Caco-2 (cell line): ENCODE results near the gene PRKCSH. TPM values are rescaled to one million over a fixed set of nuclear protein-coding genes. Genes with fewer than 3 reads are reported as not detected.
"Not testable (repeated sequence)": the region's sequence is repeated elsewhere in the genome, so short reads cannot be mapped to it uniquely, and the experiment has no call there.

Source experiments
- BruUV-seq: library from RNA; stranded (reverse); fragments of 400-500 nt; replicated peaks from 2 replicates; lab custom pipeline; 2021; lab: Mats Ljungman, UMichigan
- CTCF ChIA-PET: fragments of 300-600 bp; sonication (Branson Sonifier 250); formaldehyde crosslinking; loops from one replicate; lab custom pipeline; 2022; ENCODE audit warnings: antibody characterized with exemption; lab: Charles Lee
- POLR2A ChIA-PET: fragments of 300-600 bp; sonication (Branson Sonifier 250); formaldehyde crosslinking; loops from one replicate; lab custom pipeline; 2022; ENCODE audit warnings: antibody characterized with exemption; lab: Charles Lee
- DNase-seq, 2 experiments: peaks; one replicate each; pipeline versions ENCODE4 v3.0.0 to v3.0.0-alpha.2; 2020 to 2022
- H3K27me3 ChIP-seq: replicated peaks from 2 replicates; pipeline ENCODE4 v1.6.0; 2011; ENCODE audit warnings: low read length; ENCODE audit not compliant: control insufficient read depth, insufficient read depth
- H3K36me3 ChIP-seq: 2 replicates; pipeline ENCODE4 v1.5.1; 2011; ENCODE audit warnings: low read length; ENCODE audit not compliant: control insufficient read depth, insufficient read depth
- H3K4me1 ChIP-seq: fragments of 250-450 bp; sonication (Bioruptor Pico); 2 replicates; pipeline ENCODE4 v1.5.1; 2020; ENCODE audit warnings: mild to moderate bottlenecking
- H3K4me3 ChIP-seq: 2 replicates; pipeline ENCODE4 v1.5.1; 2011; ENCODE audit warnings: low read depth, mild to moderate bottlenecking, control low read depth, low read length
- H3K9me3 ChIP-seq: fragments of 250-450 bp; sonication (Bioruptor Pico); 2 replicates; pipeline ENCODE4 v1.5.1; 2020; ENCODE audit warnings: mild to moderate bottlenecking, moderate library complexity
- H3K27ac Mint-ChIP-seq: one replicate; pipeline ENCODE4 v1.8.0; 2022; ENCODE audit warnings: mixed read lengths; ENCODE audit not compliant: unreplicated experiment
- H3K27me3 Mint-ChIP-seq: one replicate; pipeline ENCODE4 v1.8.0; 2022; ENCODE audit warnings: mixed read lengths; ENCODE audit not compliant: insufficient read depth, unreplicated experiment
- H3K36me3 Mint-ChIP-seq: one replicate; pipeline ENCODE4 v1.8.0; 2022; ENCODE audit warnings: mild to moderate bottlenecking, mixed read lengths; ENCODE audit not compliant: insufficient read depth, unreplicated experiment
- H3K4me1 Mint-ChIP-seq: one replicate; pipeline ENCODE4 v1.8.0; 2022; ENCODE audit warnings: low read depth, mixed read lengths; ENCODE audit not compliant: unreplicated experiment
- H3K4me3 Mint-ChIP-seq: one replicate; pipeline ENCODE4 v1.8.0; 2022; ENCODE audit warnings: mild to moderate bottlenecking, moderate library complexity, mixed read lengths; ENCODE audit not compliant: unreplicated experiment
- H3K9me3 Mint-ChIP-seq: one replicate; pipeline ENCODE4 v1.8.0; 2022; ENCODE audit warnings: mixed read lengths; ENCODE audit not compliant: unreplicated experiment
- intact Hi-C: fragments of 100-400 bp; cut with micrococcal nuclease; formaldehyde crosslinking; loops from one replicate; pipeline ENCODE4 v1.10.0; 2022; ENCODE audit not compliant: unreplicated experiment
- total RNA-seq: library from RNA; stranded (reverse); gene quantifications from 2 replicates; pipeline ENCODE4 v1.2.3, GENCODE V29; 2022
- TF ChIP-seq, protein P1 (sequence below), 2 experiments: fragments of 200-600 bp in 1 of 2; IDR thresholded peaks; 1 replicate in 1 of 2; 2 replicates in 1 of 2; pipeline versions ENCODE4 v1.5.1 to v1.8.0; 2011 to 2022; ENCODE audit warnings: antibody characterized with exemption in 1 of 2, control low read depth in 1 of 2, inconsistent platforms in 1 of 2, low read depth in 1 of 2, low read length in 1 of 2, mild to moderate bottlenecking in 1 of 2, moderate library complexity in 1 of 2; ENCODE audit not compliant: insufficient read depth in 1 of 2, severe bottlenecking in 1 of 2, unreplicated experiment in 1 of 2

Gene PRKCSH
- total RNA-seq, 1 experiment from 2014 or later = 456 TPM

DNA sequence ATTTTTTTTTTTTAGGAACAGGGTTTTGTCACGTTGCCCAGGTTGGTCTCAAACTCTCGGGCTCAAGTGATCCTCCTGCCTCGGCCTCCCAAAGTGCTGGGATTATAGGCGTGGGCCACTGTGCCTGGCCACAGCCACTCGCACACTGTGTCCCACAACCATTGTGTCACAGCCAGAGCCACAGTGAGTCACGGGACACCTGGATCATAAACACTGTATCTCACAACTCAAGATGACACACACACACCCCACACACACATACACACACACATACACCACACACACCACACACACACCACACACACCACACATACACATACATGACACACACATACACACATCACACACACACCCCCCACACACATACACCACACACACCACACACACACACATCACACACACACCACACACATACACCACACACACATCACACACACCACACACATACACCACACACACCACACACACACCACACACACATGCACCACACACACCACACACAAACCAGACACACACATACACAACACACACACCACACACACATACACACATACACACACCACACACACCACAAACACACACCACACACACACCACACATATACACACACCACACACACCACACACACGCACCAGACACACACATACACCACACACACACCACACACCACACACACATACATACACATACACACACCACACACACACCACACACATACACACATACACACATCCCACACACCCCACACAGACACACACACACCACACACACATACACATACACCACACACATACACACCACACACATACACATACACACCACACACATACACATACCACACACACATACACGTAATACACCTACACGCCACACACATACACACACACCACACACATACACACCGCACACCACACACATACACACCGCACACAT, 29.2 kb downstream of the PRKCSH start:
- ChIA-PET CTCF (no interaction called here), POLR2A (no interaction called here)
- TF ChIP-seq, protein P1, sequence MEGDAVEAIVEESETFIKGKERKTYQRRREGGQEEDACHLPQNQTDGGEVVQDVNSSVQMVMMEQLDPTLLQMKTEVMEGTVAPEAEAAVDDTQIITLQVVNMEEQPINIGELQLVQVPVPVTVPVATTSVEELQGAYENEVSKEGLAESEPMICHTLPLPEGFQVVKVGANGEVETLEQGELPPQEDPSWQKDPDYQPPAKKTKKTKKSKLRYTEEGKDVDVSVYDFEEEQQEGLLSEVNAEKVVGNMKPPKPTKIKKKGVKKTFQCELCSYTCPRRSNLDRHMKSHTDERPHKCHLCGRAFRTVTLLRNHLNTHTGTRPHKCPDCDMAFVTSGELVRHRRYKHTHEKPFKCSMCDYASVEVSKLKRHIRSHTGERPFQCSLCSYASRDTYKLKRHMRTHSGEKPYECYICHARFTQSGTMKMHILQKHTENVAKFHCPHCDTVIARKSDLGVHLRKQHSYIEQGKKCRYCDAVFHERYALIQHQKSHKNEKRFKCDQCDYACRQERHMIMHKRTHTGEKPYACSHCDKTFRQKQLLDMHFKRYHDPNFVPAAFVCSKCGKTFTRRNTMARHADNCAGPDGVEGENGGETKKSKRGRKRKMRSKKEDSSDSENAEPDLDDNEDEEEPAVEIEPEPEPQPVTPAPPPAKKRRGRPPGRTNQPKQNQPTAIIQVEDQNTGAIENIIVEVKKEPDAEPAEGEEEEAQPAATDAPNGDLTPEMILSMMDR (IDR thresholded peaks at IDR 0.05; ENCODE audit: insufficient read depth in 1 of 2, low read depth in 1 of 2, low read length in 1 of 2, severe bottlenecking in 1 of 2, unreplicated experiment in 1 of 2) = no peak
- H3K36me3 Mint-ChIP-seq = no peaks in the 10 kb centered on the region
- intact Hi-C loops = no loop called here
- H3K4me1 Mint-ChIP-seq = no peaks in the 10 kb centered on the region
- no peaks in the 10 kb centered on the region for H3K9me3 Mint-ChIP-seq
- Histone ChIP-seq H3K4me3 (no peak overlapping the region), H3K9me3 (no peaks in the 10 kb centered on the region), H3K4me1 (no peaks in the 10 kb centered on the region), H3K27me3 (no peaks in the 10 kb centered on the region), H3K36me3 (no peaks in the 10 kb centered on the region)
- DNase-seq = no peak
- H3K27ac Mint-ChIP-seq = no peak overlapping the region
- no peaks in the 10 kb centered on the region for H3K27me3 Mint-ChIP-seq
- H3K4me3 Mint-ChIP-seq = no peak overlapping the region
- BruUV-seq = no TSS peak

DNA sequence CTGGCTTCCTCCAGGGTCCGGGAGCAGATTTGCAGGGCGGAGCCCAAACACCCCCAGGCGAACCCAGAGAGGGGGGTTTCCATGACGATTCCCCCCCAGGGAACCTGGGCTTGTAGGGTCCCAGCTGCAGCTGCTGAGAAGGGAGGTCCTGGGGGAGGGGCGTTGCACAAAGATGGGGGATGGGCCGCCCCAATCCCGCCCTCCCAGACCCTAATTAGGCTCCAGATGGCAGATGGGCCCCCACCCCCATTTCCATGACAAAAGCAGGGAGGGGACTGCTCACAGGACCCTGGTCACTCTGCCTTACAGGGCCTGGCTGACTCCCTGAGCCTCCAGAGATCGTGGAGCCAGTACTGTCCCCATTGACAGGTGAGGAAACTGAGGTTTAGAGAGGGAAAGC, 30.2 kb downstream of the PRKCSH start:
- TF ChIP-seq, protein P1 (IDR thresholded peaks at IDR 0.05; ENCODE audit: insufficient read depth in 1 of 2, low read depth in 1 of 2, low read length in 1 of 2, severe bottlenecking in 1 of 2, unreplicated experiment in 1 of 2) = no peak
- DNase-seq = no peak
- Histone ChIP-seq H3K4me1 (no peaks in the 10 kb centered on the region), H3K27me3 (no peaks in the 10 kb centered on the region), H3K4me3 (no peak overlapping the region), H3K9me3 (no peaks in the 10 kb centered on the region), H3K36me3 (no peaks in the 10 kb centered on the region)
- no peaks in the 10 kb centered on the region for H3K27me3 Mint-ChIP-seq
- ChIA-PET POLR2A (no interaction called here), CTCF (no interaction called here)
- no peaks in the 10 kb centered on the region for H3K36me3 Mint-ChIP-seq
- intact Hi-C loops = no loop called here
- no peaks in the 10 kb centered on the region for H3K9me3 Mint-ChIP-seq
- no peak overlapping the region for H3K4me3 Mint-ChIP-seq
- H3K4me1 Mint-ChIP-seq = no peaks in the 10 kb centered on the region
- no peak overlapping the region for H3K27ac Mint-ChIP-seq
- no TSS peak for BruUV-seq

DNA sequence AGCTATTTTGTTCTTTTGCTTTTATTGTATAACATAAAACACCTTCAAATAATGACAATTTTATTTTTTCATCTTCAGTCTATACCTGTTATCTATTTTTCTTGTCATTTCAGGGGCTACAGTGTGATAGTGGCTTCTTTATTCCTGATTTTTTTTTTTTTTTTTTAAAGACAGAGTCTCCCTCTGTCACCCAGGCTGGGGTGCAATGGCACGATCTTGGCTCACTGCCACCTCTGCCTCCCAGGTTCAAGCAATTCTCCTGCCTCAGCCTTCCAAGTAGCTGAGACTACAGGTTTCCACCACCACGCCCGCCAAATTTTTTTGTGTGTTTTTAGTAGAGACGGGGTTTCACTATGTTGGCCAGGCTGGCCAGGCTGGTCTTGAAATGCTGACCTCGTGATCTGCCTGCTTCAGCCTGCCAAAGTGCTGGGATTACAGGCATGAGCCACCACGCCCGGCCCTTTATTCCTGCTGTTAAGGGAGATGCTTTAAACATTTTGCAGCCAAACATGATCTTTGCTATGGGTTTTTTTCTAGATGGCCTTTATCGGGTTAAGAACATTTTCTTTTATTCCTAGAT, 32.9 kb downstream of the PRKCSH start:
- H3K4me3 Mint-ChIP-seq, H3K36me3 Mint-ChIP-seq, BruUV-seq, H3K27me3 ChIP-seq, H3K4me3 ChIP-seq, H3K4me1 ChIP-seq, DNase-seq, H3K36me3 ChIP-seq, H3K27ac Mint-ChIP-seq, H3K4me1 Mint-ChIP-seq, H3K27me3 Mint-ChIP-seq, H3K9me3 ChIP-seq, intact Hi-C loops, H3K9me3 Mint-ChIP-seq: not testable (repeated sequence)
- POLR2A ChIA-PET = interaction anchor here (0.6 to 0.7 kb wide), 3 partner anchors 49 to 350 kb away, joined by 4 to 5 read pairs (median 5); partner anchors contain the start of gene RGL3
- CTCF ChIA-PET = interaction anchor here (1.5 kb wide), 1 partner anchor 87 kb away, joined by 5 read pairs; no protein-coding TSS in a partner anchor
